ENCODE results near the gene ADCY3.

ADCY3 gene

GRCh38 chr2:24924732-24925131, 4.7 kb upstream of the ADCY3 start:
- TF ChIP-seq CTCF (IDR thresholded peaks at IDR 0.05; ENCODE audit: low read depth, low read length), result no peak
- no peak for DNase-seq
- Histone ChIP-seq H3K27me3 (ENCODE audit: insufficient read depth, low read depth, severe bottlenecking) (no peaks in the 10 kb centered on the region), H3K27ac (no peak overlapping the region), H3K4me3 (ENCODE audit: low read depth, low read length) (no peak overlapping the region), H3K9me3 (ENCODE audit: severe bottlenecking) (no peaks in the 10 kb centered on the region), H3K36me3 (no peaks in the 10 kb centered on the region)

- H3K27me3 ChIP-seq (ENCODE audit: insufficient read depth, low read depth, severe bottlenecking), result no peaks in the 10 kb centered on the region
- TF ChIP-seq CTCF (IDR thresholded peaks at IDR 0.05; ENCODE audit: low read depth, low read length), result no peak
- H3K27ac ChIP-seq, result no peak overlapping the region
Observed at GRCh38 chr2:24924266-24924665, 4.2 kb upstream of the ADCY3 start.

GRCh38 chr2:24923106-24923505, 3.1 kb upstream of the ADCY3 start:
- H3K27me3 ChIP-seq (ENCODE audit: insufficient read depth, low read depth, severe bottlenecking), result no peaks in the 10 kb centered on the region
- H3K36me3 ChIP-seq, result peaks cover 8% of the 10 kb centered on the region
- no peak for TF ChIP-seq CTCF (IDR thresholded peaks at IDR 0.05; ENCODE audit: low read depth, low read length)
- H3K27ac ChIP-seq, result no peak overlapping the region
- DNase-seq, result no peak
- no peak overlapping the region for H3K4me3 ChIP-seq (ENCODE audit: low read depth, low read length)
- no peaks in the 10 kb centered on the region for H3K9me3 ChIP-seq (ENCODE audit: severe bottlenecking)

More at GRCh38 chr2:24924266-24924665, 4.2 kb upstream of the ADCY3 start:
- no peak for DNase-seq
- no peaks in the 10 kb centered on the region for H3K9me3 ChIP-seq (ENCODE audit: severe bottlenecking)
- H3K36me3 ChIP-seq, result no peaks in the 10 kb centered on the region
- H3K4me3 ChIP-seq (ENCODE audit: low read depth, low read length), result no peak overlapping the region

- H3K4me3 ChIP-seq (ENCODE audit: low read depth, low read length), result no peak overlapping the region
- TF ChIP-seq CTCF (IDR thresholded peaks at IDR 0.05; ENCODE audit: low read depth, low read length), result no peak
- H3K27ac ChIP-seq, result no peak overlapping the region
- H3K9me3 ChIP-seq (ENCODE audit: severe bottlenecking), result no peaks in the 10 kb centered on the region
- DNase-seq, result no peak
- H3K27me3 ChIP-seq (ENCODE audit: insufficient read depth, low read depth, severe bottlenecking), result no peaks in the 10 kb centered on the region
- H3K36me3 ChIP-seq, result peaks cover 14% of the 10 kb centered on the region
Observed at GRCh38 chr2:24922556-24922955, 2.5 kb upstream of the ADCY3 start.

GRCh38 chr2:24920809-24921441, 888 bp upstream of the ADCY3 start:
- peak; percentile 37 for DNase-seq
- no peaks in the 10 kb centered on the region for H3K9me3 ChIP-seq (ENCODE audit: severe bottlenecking)
- peak overlapping the region; percentile 48 for H3K27ac ChIP-seq
- peak; percentile 30; the same call in 1 of the 2 replicates for TF ChIP-seq CTCF (IDR thresholded peaks at IDR 0.05; ENCODE audit: low read depth, low read length)
- H3K36me3 ChIP-seq, result peaks cover 28% of the 10 kb centered on the region
- no peaks in the 10 kb centered on the region for H3K27me3 ChIP-seq (ENCODE audit: insufficient read depth, low read depth, severe bottlenecking)
- H3K4me3 ChIP-seq (ENCODE audit: low read depth, low read length), result peak overlapping the region; percentile 54
